Measurements from ENCODE around the gene CENATAC. TPM values are rescaled to one million over a fixed set of nuclear protein-coding genes. Genes with fewer than 3 reads are reported as not detected.

The CENATAC gene
- total RNA-seq, 4 donors from 2014 or later: 39.0 to 114 (median 54.9) TPM

DNA sequence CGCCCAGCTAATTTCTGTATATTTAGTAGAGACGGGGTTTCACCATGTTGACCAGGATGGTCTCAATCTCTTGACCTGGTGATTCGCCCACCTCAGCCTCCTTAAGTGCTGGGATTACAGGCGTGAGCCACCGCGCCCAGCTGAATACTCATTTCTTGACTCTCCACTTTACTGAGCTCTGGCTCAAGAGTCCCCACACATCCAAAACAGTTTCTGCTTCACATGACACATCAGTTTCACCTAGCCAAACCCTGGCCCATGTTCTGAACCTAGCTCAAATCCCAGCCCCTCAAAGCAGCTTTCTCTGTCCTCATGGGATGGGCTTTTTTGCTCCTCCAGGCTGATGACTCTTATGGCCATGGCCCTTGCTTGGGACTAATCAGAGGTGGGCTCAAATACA lies 49.3 kb downstream of the CENATAC start:
- TF ChIP-seq, protein P1, sequence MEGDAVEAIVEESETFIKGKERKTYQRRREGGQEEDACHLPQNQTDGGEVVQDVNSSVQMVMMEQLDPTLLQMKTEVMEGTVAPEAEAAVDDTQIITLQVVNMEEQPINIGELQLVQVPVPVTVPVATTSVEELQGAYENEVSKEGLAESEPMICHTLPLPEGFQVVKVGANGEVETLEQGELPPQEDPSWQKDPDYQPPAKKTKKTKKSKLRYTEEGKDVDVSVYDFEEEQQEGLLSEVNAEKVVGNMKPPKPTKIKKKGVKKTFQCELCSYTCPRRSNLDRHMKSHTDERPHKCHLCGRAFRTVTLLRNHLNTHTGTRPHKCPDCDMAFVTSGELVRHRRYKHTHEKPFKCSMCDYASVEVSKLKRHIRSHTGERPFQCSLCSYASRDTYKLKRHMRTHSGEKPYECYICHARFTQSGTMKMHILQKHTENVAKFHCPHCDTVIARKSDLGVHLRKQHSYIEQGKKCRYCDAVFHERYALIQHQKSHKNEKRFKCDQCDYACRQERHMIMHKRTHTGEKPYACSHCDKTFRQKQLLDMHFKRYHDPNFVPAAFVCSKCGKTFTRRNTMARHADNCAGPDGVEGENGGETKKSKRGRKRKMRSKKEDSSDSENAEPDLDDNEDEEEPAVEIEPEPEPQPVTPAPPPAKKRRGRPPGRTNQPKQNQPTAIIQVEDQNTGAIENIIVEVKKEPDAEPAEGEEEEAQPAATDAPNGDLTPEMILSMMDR (IDR thresholded peaks at IDR 0.05; ENCODE audit: low read depth): no peak

GRCh38 chr11:119048644-119049043 lies 50.7 kb downstream of the CENATAC start:
- TF ChIP-seq, protein P1 (IDR thresholded peaks at IDR 0.05; ENCODE audit: low read depth): no peak

DNA sequence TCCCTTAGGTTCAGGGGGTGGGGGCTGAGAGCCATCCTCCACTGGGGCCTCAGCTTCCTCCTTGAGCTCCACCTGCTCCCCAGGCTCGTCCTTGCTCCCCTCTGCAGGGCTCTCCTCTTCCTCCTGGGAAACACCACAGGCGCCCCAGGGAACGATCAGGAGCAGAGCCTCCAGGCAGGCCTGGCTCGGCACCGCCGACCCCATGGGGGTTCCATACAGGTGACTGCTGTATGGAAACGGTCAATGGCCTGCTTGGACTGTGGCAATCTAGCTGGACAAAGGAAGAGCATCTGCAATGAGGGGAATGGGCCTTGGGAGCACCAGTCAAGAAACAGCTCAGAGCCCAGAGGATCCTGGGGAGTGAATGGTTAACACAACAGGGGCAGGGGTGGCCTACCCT lies 51.1 kb downstream of the CENATAC start:
- TF ChIP-seq, protein P1 (IDR thresholded peaks at IDR 0.05; ENCODE audit: low read depth): no peak

DNA sequence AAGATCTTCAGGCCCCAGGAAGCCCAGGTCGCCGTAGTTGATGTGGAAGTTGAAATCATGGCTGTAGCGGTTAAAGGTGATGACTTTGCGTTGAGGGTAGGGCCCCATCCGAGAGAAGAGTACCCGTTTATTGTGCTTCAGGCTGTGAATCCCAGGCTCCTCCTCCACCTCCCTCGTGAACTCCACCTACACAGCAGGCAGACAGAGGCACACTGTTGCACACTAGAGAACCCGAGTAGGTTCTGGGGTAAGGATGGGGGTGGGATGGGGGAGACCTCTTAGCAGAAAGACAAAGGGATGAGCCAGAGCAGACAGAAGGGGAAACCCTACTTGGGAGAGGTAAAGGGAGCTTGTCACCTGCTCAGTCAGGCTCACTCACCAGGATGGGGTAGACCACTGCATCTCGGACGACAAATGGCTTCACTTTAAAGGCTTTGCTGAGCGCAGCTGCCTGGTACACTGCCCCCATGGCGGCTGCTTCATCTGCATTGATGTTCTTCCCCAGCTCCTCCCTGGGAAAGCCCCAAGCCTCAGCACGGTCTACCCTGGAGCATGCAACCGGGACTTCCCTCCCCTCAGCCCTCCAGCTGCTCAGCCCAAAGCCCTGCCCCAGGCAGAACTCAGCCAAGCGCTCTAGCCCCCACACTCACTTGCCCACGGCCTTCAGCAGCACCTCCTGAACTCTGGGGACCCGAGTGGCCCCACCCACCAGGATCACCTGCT lies 53.7 kb downstream of the CENATAC start:
- TF ChIP-seq, protein P1 (IDR thresholded peaks at IDR 0.05; ENCODE audit: low read depth): no peak

DNA sequence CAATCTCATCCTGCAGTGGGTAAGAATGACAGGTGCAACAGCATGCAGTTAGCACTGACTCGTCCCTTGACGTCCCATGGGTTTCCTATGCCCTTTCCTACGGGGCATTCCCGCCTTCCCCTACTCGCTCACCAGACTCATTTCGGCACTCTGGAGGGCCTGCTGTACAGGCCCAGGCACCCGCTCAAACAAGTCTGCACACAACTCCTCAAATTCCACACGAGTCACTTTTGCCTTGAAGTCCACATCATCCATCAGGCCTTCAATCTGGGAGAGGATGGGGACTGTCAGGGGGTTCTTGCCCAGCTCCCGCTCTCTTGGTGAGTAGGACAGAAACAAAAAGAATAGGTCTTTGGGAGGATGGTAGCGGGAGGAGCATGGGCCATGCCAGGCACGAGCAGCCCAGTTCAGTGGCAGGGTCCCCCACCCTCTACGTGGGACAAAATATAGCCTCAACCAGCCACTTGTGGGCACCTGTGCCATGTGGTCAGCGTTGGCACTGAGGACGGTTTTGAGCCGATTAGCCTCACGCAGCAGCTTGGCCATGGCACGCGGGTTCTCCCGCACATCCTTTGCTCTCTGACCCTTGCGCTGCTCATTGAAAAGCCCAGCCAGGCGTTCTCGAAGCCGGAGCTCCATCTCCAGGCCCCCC lies 54.4 kb downstream of the CENATAC start:
- TF ChIP-seq, protein P1 (IDR thresholded peaks at IDR 0.05; ENCODE audit: low read depth): no peak

- TF ChIP-seq, protein P1 (IDR thresholded peaks at IDR 0.05; ENCODE audit: low read depth): no peak
These were observed 56.5 kb downstream of the CENATAC start for GRCh38 chr11:119054418-119054817.

DNA sequence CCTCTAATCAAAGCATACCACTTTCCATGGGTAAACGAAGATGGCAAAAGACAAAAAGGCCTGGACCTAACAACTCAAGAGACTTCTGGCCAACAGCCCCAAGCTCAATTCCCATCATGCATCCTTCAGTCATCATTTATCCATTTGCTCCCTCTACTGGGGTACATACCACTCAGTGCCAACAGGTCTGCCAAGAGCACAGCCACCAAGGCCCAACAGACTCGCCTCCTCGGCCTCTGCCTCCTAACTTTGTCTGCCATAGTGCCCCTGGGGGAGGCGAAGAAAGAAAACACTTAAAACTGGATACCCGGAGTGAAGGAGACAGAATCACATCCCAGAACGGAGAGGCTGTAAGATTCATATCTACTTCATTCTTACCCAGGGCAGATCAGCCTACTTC lies 58.0 kb downstream of the CENATAC start:
- TF ChIP-seq, protein P1 (IDR thresholded peaks at IDR 0.05; ENCODE audit: low read depth): no peak
